NT2/D1 (cell line): ENCODE results near the gene TNFSF4.

Experiments used
- SUZ12 ChIP-seq: IDR thresholded peaks from 2 replicates; pipeline ENCODE4 v1.6.1; 2011; ENCODE audit not compliant: insufficient read length, insufficient read depth; ENCODE audit errors: extremely low read depth
- YY1 ChIP-seq: IDR thresholded peaks from 2 replicates; pipeline ENCODE4 v1.6.1; 2011; ENCODE audit not compliant: insufficient read length, insufficient read depth
- ZNF274 ChIP-seq: IDR thresholded peaks from 2 replicates; pipeline ENCODE4 v1.6.1; 2011; ENCODE audit warnings: mild to moderate bottlenecking, low read depth, low read length

DNA sequence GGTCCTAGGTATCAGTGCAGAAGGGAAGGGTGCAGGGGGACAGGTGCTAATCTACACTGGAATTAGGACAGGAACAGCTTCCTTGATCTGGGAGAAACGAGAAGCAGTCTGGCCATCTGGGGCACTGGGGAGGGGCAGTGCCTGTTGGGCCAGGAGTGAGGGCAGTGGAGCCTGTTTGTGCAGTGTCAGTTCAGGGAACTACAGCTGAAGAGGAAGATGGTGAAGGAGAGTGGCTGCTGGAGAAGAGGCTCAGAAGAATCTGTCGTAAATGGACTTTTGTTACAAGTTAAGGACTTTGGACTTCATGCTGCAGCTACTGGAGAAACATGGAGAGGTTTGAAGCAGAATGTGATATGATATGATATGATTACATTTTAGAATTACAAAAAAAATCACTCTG is 3.2 kb upstream of the TNFSF4 start:
- TF ChIP-seq YY1 (no peak), ZNF274 (no peak), SUZ12 (no peak)
